HFFc6 (cell line): Measurements from ENCODE around the gene RPAP2. TPM values are rescaled to one million over a fixed set of nuclear protein-coding genes. Genes with fewer than 3 reads are reported as not detected.

Source experiments
- DNase-seq: peaks from one replicate; pipeline ENCODE4 v3.0.0-alpha.2; 2018
- H3K27ac Mint-ChIP-seq: 2 replicates; pipeline ENCODE4 v1.8.0; 2020; ENCODE audit warnings: mild to moderate bottlenecking, mixed read lengths
- H3K27me3 Mint-ChIP-seq: 2 replicates; pipeline ENCODE4 v1.8.0; 2021; ENCODE audit warnings: mild to moderate bottlenecking, moderate library complexity, mixed read lengths; ENCODE audit not compliant: insufficient read depth
- H3K36me3 Mint-ChIP-seq: 2 replicates; pipeline ENCODE4 v1.8.0; 2021; ENCODE audit warnings: low read depth, mixed read lengths
- H3K4me1 Mint-ChIP-seq: 2 replicates; pipeline ENCODE4 v1.8.0; 2020; ENCODE audit warnings: low read depth, mixed read lengths
- H3K4me3 Mint-ChIP-seq: 2 replicates; pipeline ENCODE4 v1.8.0; 2020; ENCODE audit warnings: mild to moderate bottlenecking, moderate library complexity, mixed read lengths
- H3K9me3 Mint-ChIP-seq: 2 replicates; pipeline ENCODE4 v1.8.0; 2020; ENCODE audit warnings: mild to moderate bottlenecking, mixed read lengths
- CTCF ChIP-seq: fragments of 200-600 bp; sonication (generic); IDR thresholded peaks from 2 replicates; pipeline ENCODE4 v1.5.0; 2021; ENCODE audit warnings: antibody characterized with exemption, mild to moderate bottlenecking
- total RNA-seq, 6 experiments: library from RNA; stranded (reverse); fragmentation: NEBNext Ultra II Directional; extraction: Animal tissue kit (Norgen Biotek cat#: 25700); gene quantifications; 2 replicates in 1 of 6; 3 replicates in 5 of 6; pipeline ENCODE4 v1.2.3, GENCODE V29; 2021

The RPAP2 gene
- total RNA-seq, 6 experiments from 2014 or later: 18.4 to 24.8 (median 21.0) TPM

- no peak for DNase-seq
- H3K36me3 Mint-ChIP-seq: peaks cover 8% of the 10 kb centered on the region; the same call in 1 of the 2 replicates
- H3K27me3 Mint-ChIP-seq: no peaks in the 10 kb centered on the region
- H3K27ac Mint-ChIP-seq: no peak overlapping the region
- H3K4me1 Mint-ChIP-seq: no peaks in the 10 kb centered on the region
- H3K9me3 Mint-ChIP-seq: no peaks in the 10 kb centered on the region
- no peak overlapping the region for H3K4me3 Mint-ChIP-seq
- no peak for TF ChIP-seq CTCF
These were observed 15.2 kb downstream of the RPAP2 start for GRCh38 chr1:92314024-92314423.

GRCh38 chr1:92315766-92316599 lies 17.1 kb downstream of the RPAP2 start:
- DNase-seq: no peak
- no peaks in the 10 kb centered on the region for H3K9me3 Mint-ChIP-seq
- no peak for TF ChIP-seq CTCF

GRCh38 chr1:92317836-92318493 lies 19.1 kb downstream of the RPAP2 start:
- no peak for DNase-seq
- TF ChIP-seq CTCF: no peak
- H3K27ac Mint-ChIP-seq: no peak overlapping the region
- no peaks in the 10 kb centered on the region for H3K9me3 Mint-ChIP-seq
- H3K4me3 Mint-ChIP-seq: no peak overlapping the region
- H3K4me1 Mint-ChIP-seq: no peaks in the 10 kb centered on the region
- no peaks in the 10 kb centered on the region for H3K36me3 Mint-ChIP-seq
- no peaks in the 10 kb centered on the region for H3K27me3 Mint-ChIP-seq

More at GRCh38 chr1:92315766-92316599, 17.1 kb downstream of the RPAP2 start:
- no peaks in the 10 kb centered on the region for H3K27me3 Mint-ChIP-seq
- H3K27ac Mint-ChIP-seq: no peak overlapping the region
- H3K36me3 Mint-ChIP-seq: peaks cover 6% of the 10 kb centered on the region; the same call in 1 of the 2 replicates
- H3K4me1 Mint-ChIP-seq: no peaks in the 10 kb centered on the region
- H3K4me3 Mint-ChIP-seq: no peak overlapping the region

- Mint-ChIP-seq H3K36me3 (peaks cover 55% of the 10 kb centered on the region), H3K27me3 (no peaks in the 10 kb centered on the region)
- DNase-seq: no peak
These were observed 24.9 kb downstream of the RPAP2 start for GRCh38 chr1:92323473-92324453.

More at GRCh38 chr1:92323473-92324453, 24.9 kb downstream of the RPAP2 start:
- H3K4me3 Mint-ChIP-seq: no peak overlapping the region
- no peak overlapping the region for H3K27ac Mint-ChIP-seq
- H3K9me3 Mint-ChIP-seq: peaks cover 26% of the 10 kb centered on the region
- no peak for TF ChIP-seq CTCF
- peaks cover 5% of the 10 kb centered on the region for H3K4me1 Mint-ChIP-seq
